DND-41 (cell line): ENCODE results near the gene MPND.

Experiments
- EZH2 ChIP-seq: IDR thresholded peaks from 3 replicates; pipeline ENCODE4 v1.6.1; 2012; ENCODE audit warnings: borderline replicate concordance, low read depth, mild to moderate bottlenecking, moderate library complexity, low read length, inconsistent platforms; ENCODE audit not compliant: severe bottlenecking
- TF ChIP-seq, protein P1 (sequence below): IDR thresholded peaks from 2 replicates; pipeline ENCODE4 v1.5.1; 2012; ENCODE audit warnings: borderline replicate concordance, low read length, moderate library complexity, mild to moderate bottlenecking; ENCODE audit not compliant: poor library complexity, severe bottlenecking; ENCODE audit errors: extremely low read depth

DNA sequence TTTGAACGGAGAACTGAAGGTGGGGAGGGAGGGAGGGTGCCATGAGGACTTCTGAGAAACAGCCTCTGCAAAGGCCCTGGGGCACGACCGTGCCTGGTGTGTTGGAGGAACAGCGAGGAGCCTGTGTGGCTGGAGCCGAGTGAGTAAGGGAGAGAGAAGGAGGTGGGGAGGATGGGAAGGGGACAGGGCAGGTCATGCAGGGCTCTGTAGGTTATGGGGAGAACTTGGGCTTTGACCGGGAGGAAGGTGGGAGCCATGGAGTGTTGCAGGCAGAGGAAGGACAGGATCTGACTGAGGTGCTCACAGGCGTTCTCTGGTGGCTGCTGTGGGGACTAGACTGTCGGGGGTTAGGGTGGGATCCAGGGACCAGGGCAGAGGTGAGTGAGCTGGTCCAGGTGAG lies 6.7 kb downstream of the MPND start:
- TF ChIP-seq, protein P1, sequence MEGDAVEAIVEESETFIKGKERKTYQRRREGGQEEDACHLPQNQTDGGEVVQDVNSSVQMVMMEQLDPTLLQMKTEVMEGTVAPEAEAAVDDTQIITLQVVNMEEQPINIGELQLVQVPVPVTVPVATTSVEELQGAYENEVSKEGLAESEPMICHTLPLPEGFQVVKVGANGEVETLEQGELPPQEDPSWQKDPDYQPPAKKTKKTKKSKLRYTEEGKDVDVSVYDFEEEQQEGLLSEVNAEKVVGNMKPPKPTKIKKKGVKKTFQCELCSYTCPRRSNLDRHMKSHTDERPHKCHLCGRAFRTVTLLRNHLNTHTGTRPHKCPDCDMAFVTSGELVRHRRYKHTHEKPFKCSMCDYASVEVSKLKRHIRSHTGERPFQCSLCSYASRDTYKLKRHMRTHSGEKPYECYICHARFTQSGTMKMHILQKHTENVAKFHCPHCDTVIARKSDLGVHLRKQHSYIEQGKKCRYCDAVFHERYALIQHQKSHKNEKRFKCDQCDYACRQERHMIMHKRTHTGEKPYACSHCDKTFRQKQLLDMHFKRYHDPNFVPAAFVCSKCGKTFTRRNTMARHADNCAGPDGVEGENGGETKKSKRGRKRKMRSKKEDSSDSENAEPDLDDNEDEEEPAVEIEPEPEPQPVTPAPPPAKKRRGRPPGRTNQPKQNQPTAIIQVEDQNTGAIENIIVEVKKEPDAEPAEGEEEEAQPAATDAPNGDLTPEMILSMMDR, result no peak
- TF ChIP-seq EZH2, result no peak
